Lung (tissue), 12 donors: ENCODE data around the gene GPR6. TPM values are rescaled to one million over a fixed set of nuclear protein-coding genes. Genes with fewer than 3 reads are reported as not detected.

ENCODE experiments used
- ATAC-seq: fragments of 200-7000 bp; cut with Tn5 transposase; one replicate; pipeline ENCODE4 v1.9.1; 2020; ENCODE audit warnings: moderate number of reproducible peaks; ENCODE audit not compliant: insufficient read depth, low FRiP score
- DNase-seq, 3 donors: peaks; one replicate each; pipeline ENCODE4 v3.0.0-alpha.2; 2013 to 2017
- H3K27ac ChIP-seq, 2 donors: one replicate each; pipeline ENCODE4 v1.5.1; 2013; ENCODE audit warnings: mild to moderate bottlenecking in 2 of 2, moderate library complexity in 2 of 2, control low read depth in 1 of 2, inconsistent platforms in 1 of 2, low read depth in 1 of 2, low read length in 1 of 2
- H3K27me3 ChIP-seq, 3 donors: one replicate each; pipeline ENCODE4 v1.5.1; 2013; ENCODE audit warnings: low read length in 2 of 3; ENCODE audit not compliant: control insufficient read depth in 3 of 3, insufficient read depth in 3 of 3
- H3K36me3 ChIP-seq, 4 donors: one replicate each; pipeline ENCODE4 v1.5.1; 2013; ENCODE audit warnings: low read length in 4 of 4, mild to moderate bottlenecking in 1 of 4, moderate library complexity in 1 of 4; ENCODE audit not compliant: control insufficient read depth in 4 of 4, insufficient read depth in 4 of 4
- H3K4me1 ChIP-seq, 5 donors: one replicate each; pipeline ENCODE4 v1.5.1; 2013; ENCODE audit warnings: low read length in 5 of 5, mild to moderate bottlenecking in 2 of 5, moderate library complexity in 1 of 5; ENCODE audit not compliant: control insufficient read depth in 5 of 5, insufficient read depth in 5 of 5
- H3K4me3 ChIP-seq: one replicate; pipeline ENCODE4 v1.5.1; 2013; ENCODE audit warnings: mild to moderate bottlenecking, control low read depth, moderate library complexity
- H3K9ac ChIP-seq, 2 donors: one replicate each; pipeline ENCODE4 v1.5.1; 2013; ENCODE audit warnings: low read length in 2 of 2, control low read depth in 1 of 2; ENCODE audit not compliant: insufficient read depth in 1 of 2
- H3K9me3 ChIP-seq, 4 donors: one replicate each; pipeline ENCODE4 v1.5.1; 2013; ENCODE audit warnings: low read length in 3 of 4, mild to moderate bottlenecking in 1 of 4, moderate library complexity in 1 of 4; ENCODE audit not compliant: control insufficient read depth in 4 of 4, insufficient read depth in 3 of 4
- WGBS, 2 donors: extraction: QIAGEN DNeasy Blood & Tissue Kit; methylation state at CpG; one replicate each; pipeline ENCODE4 v1.1.7; 2013; 5-methylcytosine and 5-hydroxymethylcytosine counted together
- polyA plus RNA-seq, 2 donors: library from polyadenylated mRNA; stranded (reverse); fragments of 200-250 nt; gene quantifications; one replicate each; pipeline ENCODE4 v1.2.1, GENCODE V29; 2013
- total RNA-seq, 2 donors: library from RNA; depleted of rRNA in 1 of 2; stranded (reverse); fragments of >200 nt in 1 of 2; gene quantifications; one replicate each; pipeline ENCODE4 v1.2.1, GENCODE V29; 2014 to 2021
- TF ChIP-seq, protein P1 (sequence below): IDR thresholded peaks from 2 replicates; pipeline ENCODE4 v1.5.1; 2012; ENCODE audit warnings: mild to moderate bottlenecking; ENCODE audit errors: control extremely low read depth, extremely low read depth
- donor health status: control.
- donor health status: control.
- donor health status: Bipolar disorder and iron deficiency.
- donor health status: healthy.
- donor health status: DM: yes; HTN: yes; CAD: no.

GPR6 gene
- total and polyA plus RNA-seq, 4 donors: not detected

DNA sequence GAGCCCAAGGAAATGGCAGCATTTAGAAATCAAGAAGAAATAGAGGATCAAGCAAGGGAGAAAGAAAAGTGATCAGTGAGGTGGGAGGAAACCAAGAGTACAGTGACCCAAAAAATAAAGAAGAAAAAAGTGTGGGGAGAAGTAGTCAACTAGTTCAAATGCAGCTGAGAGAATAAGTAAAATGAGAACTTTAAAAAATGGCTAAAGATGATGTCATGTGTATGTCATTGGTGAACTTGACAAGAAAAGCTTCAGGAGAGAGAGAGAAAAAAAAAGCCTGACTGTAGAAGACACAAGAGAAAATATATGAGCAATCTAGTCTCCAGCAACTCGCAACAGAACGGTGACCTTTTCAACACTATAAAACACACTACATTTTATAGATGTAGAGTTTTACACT lies 6.3 kb downstream of the GPR6 start:
- peaks cover 4 to 20% (median 10%) of the 10 kb centered on the region in 3 donors for H3K27me3 ChIP-seq
- TF ChIP-seq, protein P1, sequence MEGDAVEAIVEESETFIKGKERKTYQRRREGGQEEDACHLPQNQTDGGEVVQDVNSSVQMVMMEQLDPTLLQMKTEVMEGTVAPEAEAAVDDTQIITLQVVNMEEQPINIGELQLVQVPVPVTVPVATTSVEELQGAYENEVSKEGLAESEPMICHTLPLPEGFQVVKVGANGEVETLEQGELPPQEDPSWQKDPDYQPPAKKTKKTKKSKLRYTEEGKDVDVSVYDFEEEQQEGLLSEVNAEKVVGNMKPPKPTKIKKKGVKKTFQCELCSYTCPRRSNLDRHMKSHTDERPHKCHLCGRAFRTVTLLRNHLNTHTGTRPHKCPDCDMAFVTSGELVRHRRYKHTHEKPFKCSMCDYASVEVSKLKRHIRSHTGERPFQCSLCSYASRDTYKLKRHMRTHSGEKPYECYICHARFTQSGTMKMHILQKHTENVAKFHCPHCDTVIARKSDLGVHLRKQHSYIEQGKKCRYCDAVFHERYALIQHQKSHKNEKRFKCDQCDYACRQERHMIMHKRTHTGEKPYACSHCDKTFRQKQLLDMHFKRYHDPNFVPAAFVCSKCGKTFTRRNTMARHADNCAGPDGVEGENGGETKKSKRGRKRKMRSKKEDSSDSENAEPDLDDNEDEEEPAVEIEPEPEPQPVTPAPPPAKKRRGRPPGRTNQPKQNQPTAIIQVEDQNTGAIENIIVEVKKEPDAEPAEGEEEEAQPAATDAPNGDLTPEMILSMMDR: no peak
- peaks cover 0 to 7% (median 0%) of the 10 kb centered on the region in 4 donors for H3K9me3 ChIP-seq
- WGBS, 2 donors: 94% methylated on average over 2 of the region's 2 CpGs
- H3K36me3 ChIP-seq: no peaks in the 10 kb centered on the region
- no peak for ATAC-seq
- DNase-seq: no peak
- H3K4me1 ChIP-seq: no peaks in the 10 kb centered on the region
- no peak overlapping the region for H3K9ac ChIP-seq
- H3K27ac ChIP-seq: no peak overlapping the region
- H3K4me3 ChIP-seq: no peak overlapping the region

DNA sequence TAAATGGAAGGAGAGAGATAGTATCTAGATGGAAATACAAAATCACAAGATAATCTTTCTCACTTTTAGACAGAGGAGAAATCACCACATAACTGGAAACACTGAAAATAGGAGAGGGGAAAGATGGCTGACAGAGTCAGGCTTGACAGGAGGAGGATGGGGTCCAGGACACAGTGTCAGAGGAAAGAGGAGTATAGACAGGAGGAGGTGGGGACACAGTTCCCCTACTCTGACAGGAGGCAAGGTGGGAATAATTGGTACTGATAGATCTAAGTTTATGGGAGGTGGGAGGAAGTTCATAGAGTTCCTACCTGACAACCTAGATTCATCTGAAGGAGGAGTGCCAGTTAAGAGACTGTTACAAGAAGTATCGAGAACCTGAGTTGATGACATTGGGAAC lies 9.1 kb downstream of the GPR6 start:
- no peak overlapping the region for H3K9ac ChIP-seq
- WGBS, 2 donors: 75 to 89% methylated on average over 1 of the region's 1 CpG
- H3K4me1 ChIP-seq: no peaks in the 10 kb centered on the region
- ATAC-seq (no peak), DNase-seq (no peak)
- peaks cover 0 to 4% (median 0%) of the 10 kb centered on the region in 3 donors for H3K27me3 ChIP-seq
- H3K4me3 ChIP-seq: no peak overlapping the region
- H3K36me3 ChIP-seq: no peaks in the 10 kb centered on the region
- H3K9me3 ChIP-seq: no peaks in the 10 kb centered on the region
- H3K27ac ChIP-seq: no peak overlapping the region
- TF ChIP-seq, protein P1: no peak

DNA sequence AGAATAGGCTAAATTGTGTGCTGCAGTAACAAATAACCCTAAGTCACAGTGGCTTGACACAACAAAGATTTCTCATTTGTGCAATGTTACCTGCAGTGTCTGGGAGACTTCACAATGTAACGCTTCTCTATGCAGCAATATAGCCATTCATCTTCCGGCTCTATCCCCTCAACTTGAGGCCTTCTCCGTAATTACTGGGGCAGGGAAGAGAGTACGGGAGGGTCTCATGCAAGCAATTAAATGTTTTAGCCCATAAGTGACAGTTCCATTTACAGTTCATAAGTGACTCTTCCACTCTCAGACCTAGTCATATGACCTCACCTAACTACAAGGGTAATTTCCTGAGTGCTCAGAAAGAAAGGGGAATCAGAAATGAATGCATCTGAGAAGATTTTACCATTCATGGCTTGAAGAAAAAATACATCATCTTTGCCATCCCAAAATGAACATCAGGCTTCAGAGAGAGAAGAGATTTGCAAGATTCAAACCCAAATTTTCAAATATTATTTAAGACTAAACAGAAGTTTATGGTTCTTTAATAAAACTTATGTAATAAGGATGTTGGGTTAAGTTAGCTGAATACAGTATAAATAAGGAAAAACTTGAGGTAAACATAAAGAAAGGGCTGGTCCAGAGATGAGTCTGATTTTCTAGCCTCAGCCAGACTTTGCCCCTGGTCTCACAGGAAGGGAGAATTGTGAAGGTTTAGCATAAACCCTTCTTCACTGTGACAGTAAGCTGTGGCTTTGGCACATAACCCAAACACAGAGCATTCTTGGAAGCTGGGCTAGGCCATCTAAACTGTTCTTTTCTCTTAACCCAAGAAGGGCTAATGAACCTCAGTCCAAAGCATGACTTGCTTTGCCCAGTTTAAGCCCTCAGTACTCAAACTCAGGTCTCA lies 13.3 kb downstream of the GPR6 start:
- Histone ChIP-seq H3K27ac (no peak overlapping the region), H3K27me3 (peaks cover 0 to under 1% (median 0%) of the 10 kb centered on the region in 3 donors), H3K9ac (no peak overlapping the region), H3K9me3 (no peaks in the 10 kb centered on the region), H3K36me3 (no peaks in the 10 kb centered on the region), H3K4me3 (no peak overlapping the region), H3K4me1 (no peaks in the 10 kb centered on the region)
- no peak for DNase-seq
- no peak for ATAC-seq
- TF ChIP-seq, protein P1: no peak
- 89 to 98% methylated on average over 4 of the region's 4 CpGs for WGBS, 2 donors
